SK-N-SH treated with all-trans-retinoic acid at 6 μM for 48 hours (cell line): ENCODE data around the gene DGKG.

Experiments used
- ARNTL ChIP-seq: fragments of 450-650 bp; formaldehyde crosslinking; IDR thresholded peaks from 2 replicates; pipeline ENCODE4 v1.5.0; 2020; ENCODE audit warnings: low read depth, mild to moderate bottlenecking, moderate library complexity, borderline replicate concordance
- CSDC2 ChIP-seq: fragments of 250-450 bp; sonication (Bioruptor Pico); IDR thresholded peaks from 2 replicates; pipeline ENCODE4 v1.5.0; 2020; ENCODE audit warnings: mild to moderate bottlenecking, moderate library complexity
- PATZ1 ChIP-seq: fragments of 250-450 bp; sonication (Bioruptor Pico); IDR thresholded peaks from 2 replicates; pipeline ENCODE4 v1.8.0; 2020; ENCODE audit warnings: mild to moderate bottlenecking, moderate library complexity, borderline replicate concordance
- RARB ChIP-seq: fragments of 250-450 bp; sonication (Bioruptor Pico); IDR thresholded peaks from 2 replicates; pipeline ENCODE4 v1.8.0; 2021; ENCODE audit warnings: mild to moderate bottlenecking, moderate library complexity
- TCF4 ChIP-seq: fragments of 250-450 bp; sonication (Bioruptor Pico); IDR thresholded peaks from 2 replicates; pipeline ENCODE4 v1.8.0; 2021; ENCODE audit warnings: mild to moderate bottlenecking, moderate library complexity, borderline replicate concordance

- TF ChIP-seq PATZ1 (CRISPR knock-in tag) (no peak), CSDC2 (CRISPR knock-in tag) (no peak), TCF4 (no peak), ARNTL (no peak), RARB (CRISPR knock-in tag) (no peak)
Measured at GRCh38 chr3:186260726-186261125, 101.3 kb downstream of the DGKG start.
